ENCODE measurements around the gene PWWP3B. TPM values are rescaled to one million over a fixed set of nuclear protein-coding genes. Genes with fewer than 3 reads are reported as not detected.

PWWP3B gene
- total RNA-seq, 1 experiment from 2014 or later, result not detected

- Histone ChIP-seq H3K4me3 (ENCODE audit: low read depth, low read length, poor library complexity, severe bottlenecking) (no peak overlapping the region), H3K9me3 (ENCODE audit: low read depth, low read length, poor library complexity, severe bottlenecking) (no peaks in the 10 kb centered on the region), H3K27ac (ENCODE audit: low read depth, low read length, poor library complexity, severe bottlenecking) (no peak overlapping the region), H3K36me3 (ENCODE audit: insufficient read depth, low read length, poor library complexity, severe bottlenecking) (no peaks in the 10 kb centered on the region), H3K4me1 (ENCODE audit: insufficient read depth, low read length, poor library complexity, severe bottlenecking) (no peaks in the 10 kb centered on the region), H3K27me3 (replicated peaks; ENCODE audit: insufficient read depth, low read depth, low read length, poor library complexity) (no peaks in the 10 kb centered on the region)
- ChIA-PET CTCF (no interaction called here), POLR2A (ENCODE audit: low non-redundant PET) (no interaction called here)
- no peak for DNase-seq (ENCODE audit: low spot score)
- TF ChIP-seq CTCF (conservative IDR thresholded peaks at IDR 0.05; ENCODE audit: low read depth, low read length) (no peak), EZH2 (IDR thresholded peaks at IDR 0.05; ENCODE audit: borderline replicate concordance, low read depth, low read length, poor library complexity, severe bottlenecking) (no peak)
- intact Hi-C loops (cut with micrococcal nuclease; ENCODE audit: unreplicated experiment), result no loop called here
- BruUV-seq (replicated peaks), result no TSS peak
Measured at GRCh38 chrX:106208154-106208553, 40.0 kb downstream of the PWWP3B start.

Other genes with a start within 250 kb of the PWWP3B start
- not detected in 2 replicates for gene SERPINA7, start 129.6 kb upstream of the PWWP3B start, total RNA-seq (2021)